Peyer's patch (tissue), 4 donors: ENCODE results near the gene MOB3B.

Experiments used
- CTCF ChIP-seq, 6 experiments: fragments of 450-650 bp in 4 of 6; fragments of 200-600 bp in 2 of 6; sonication (generic) in 1 of 6; IDR thresholded peaks; one replicate each; pipeline ENCODE4 v1.5.1; 2017 to 2019; ENCODE audit warnings: antibody characterized with exemption in 6 of 6, mild to moderate bottlenecking in 3 of 6, moderate library complexity in 1 of 6
- POLR2A ChIP-seq, 2 donors: fragments of 450-650 bp; IDR thresholded peaks; one replicate each; pipeline ENCODE4 v1.5.1; 2017; ENCODE audit warnings: antibody characterized with exemption in 2 of 2, mild to moderate bottlenecking in 2 of 2, moderate library complexity in 2 of 2

- TF ChIP-seq CTCF (IDR thresholded peaks at IDR 0.05) (no peak), POLR2A (IDR thresholded peaks at IDR 0.05) (no peak)
Observed at GRCh38 chr9:27278374-27278773, 251.2 kb downstream of the MOB3B start.
